Astrocyte of the cerebellum (primary cell): ENCODE measurements around the gene MSI2.

Source experiments
- DNase-seq: peaks from one replicate; pipeline ENCODE4 v3.0.0-alpha.2; 2011; ENCODE audit warnings: low read depth
- H3K4me3 ChIP-seq: 2 replicates; pipeline ENCODE4 v1.5.1; 2011; ENCODE audit warnings: mild to moderate bottlenecking, low read depth, low read length, moderate library complexity
- CTCF ChIP-seq: IDR thresholded peaks from 2 replicates; pipeline ENCODE4 v1.5.1; 2012; ENCODE audit warnings: low read length, low read depth, moderate library complexity, mild to moderate bottlenecking; ENCODE audit errors: missing control alignments
- in situ Hi-C: cut with HindIII; loops from 2 replicates; pipeline ENCODE4 v1.10.0; 2017; ENCODE audit warnings: low sequenced_read_pairs

Gene MSI2

GRCh38 chr17:57305908-57306504 is 49.7 kb downstream of the MSI2 start:
- H3K4me3 ChIP-seq: no peak overlapping the region
- DNase-seq: no peak
- in situ Hi-C loops: no loop called here
- TF ChIP-seq CTCF: no peak

- in situ Hi-C loops: no loop called here
- no peak for DNase-seq
- no peak for TF ChIP-seq CTCF
Measured at GRCh38 chr17:57308543-57309186, 52.3 kb downstream of the MSI2 start.

GRCh38 chr17:57309479-57309878 is 53.2 kb downstream of the MSI2 start:
- no peak for DNase-seq
- no peak overlapping the region for H3K4me3 ChIP-seq
- in situ Hi-C loops: no loop called here
- TF ChIP-seq CTCF: no peak

More at GRCh38 chr17:57308543-57309186, 52.3 kb downstream of the MSI2 start:
- no peak overlapping the region for H3K4me3 ChIP-seq

- in situ Hi-C loops: no loop called here
- no peak overlapping the region for H3K4me3 ChIP-seq
- no peak for TF ChIP-seq CTCF
- no peak for DNase-seq
Measured at GRCh38 chr17:57311281-57312216, 55.2 kb downstream of the MSI2 start.

- DNase-seq: no peak
- in situ Hi-C loops: no loop called here
- no peak for TF ChIP-seq CTCF
- H3K4me3 ChIP-seq: no peak overlapping the region
Measured at GRCh38 chr17:57312242-57312641, 55.9 kb downstream of the MSI2 start.

GRCh38 chr17:57313097-57313835 is 56.9 kb downstream of the MSI2 start:
- H3K4me3 ChIP-seq: no peak overlapping the region
- TF ChIP-seq CTCF: no peak
- in situ Hi-C loops: no loop called here
- DNase-seq: no peak
